Stimulated activated CD8-positive, alpha-beta memory T cell treated with anti-CD3 and anti-CD28 coated beads, Interleukin-15, amount 100 ng/mL, for 24 hours (primary cell): ENCODE measurements around the gene SLC35F4.

Source experiments
- DNase-seq: peaks from one replicate; pipeline ENCODE4 v3.0.0-alpha.2; 2020; ENCODE audit warnings: low read depth

Gene SLC35F4

GRCh38 chr14:57848353-57848752, 17.5 kb downstream of the SLC35F4 start:
- DNase-seq: no peak

GRCh38 chr14:57847706-57848105, 18.2 kb downstream of the SLC35F4 start:
- no peak for DNase-seq

GRCh38 chr14:57847096-57847495, 18.8 kb downstream of the SLC35F4 start:
- DNase-seq: no peak

DNA sequence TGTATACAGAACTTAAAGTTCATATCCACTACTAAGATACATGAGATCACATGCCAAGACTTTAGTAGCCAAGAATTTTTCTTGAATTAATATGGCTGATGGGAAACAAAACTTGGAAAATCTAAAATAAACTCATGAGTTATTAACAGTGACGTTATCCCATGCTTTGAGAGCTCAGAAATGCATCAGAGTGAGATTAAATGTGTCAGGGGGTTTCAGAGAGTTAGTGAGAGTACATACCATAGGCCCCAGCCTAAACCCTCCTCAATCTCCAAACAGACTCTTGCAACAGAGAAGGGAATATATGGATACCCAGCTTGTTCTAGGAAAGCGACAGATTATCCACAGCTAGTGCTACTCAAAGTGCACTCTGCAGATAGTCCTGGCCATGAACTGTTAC, 19.3 kb downstream of the SLC35F4 start:
- DNase-seq: no peak

DNA sequence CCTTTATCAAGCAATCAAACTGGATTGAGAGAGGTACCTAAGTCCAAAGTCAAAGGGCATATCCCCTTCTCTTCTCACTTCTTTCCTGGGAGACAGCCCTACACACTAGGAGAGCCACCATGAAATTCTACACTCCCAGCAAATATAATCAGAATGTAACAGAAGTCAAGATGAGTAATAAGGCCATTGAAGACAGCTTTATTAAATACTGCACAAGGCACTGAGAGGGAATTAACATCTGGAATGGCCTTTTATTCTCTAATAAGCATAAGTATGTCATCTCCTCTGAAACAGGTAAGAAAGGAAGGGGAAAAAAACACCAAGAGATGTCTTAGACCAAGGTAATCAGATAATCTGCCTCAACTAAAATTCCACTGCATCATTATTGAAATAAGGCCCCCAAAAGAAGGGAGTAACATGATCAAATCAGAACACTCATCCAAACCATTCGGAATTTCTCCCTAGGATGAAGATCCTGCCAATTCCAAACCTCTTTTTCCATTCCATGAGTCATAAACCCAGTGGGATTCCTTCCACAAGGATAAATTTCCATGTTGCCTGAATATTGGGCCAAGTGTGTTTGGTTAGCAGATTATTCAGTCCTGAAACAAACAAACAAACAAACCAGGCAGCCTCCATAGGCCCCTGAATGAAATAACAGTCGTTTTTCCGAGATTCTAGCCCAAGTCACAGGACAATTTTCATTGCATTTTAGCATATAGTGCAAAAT, 19.9 kb downstream of the SLC35F4 start:
- DNase-seq: no peak

DNA sequence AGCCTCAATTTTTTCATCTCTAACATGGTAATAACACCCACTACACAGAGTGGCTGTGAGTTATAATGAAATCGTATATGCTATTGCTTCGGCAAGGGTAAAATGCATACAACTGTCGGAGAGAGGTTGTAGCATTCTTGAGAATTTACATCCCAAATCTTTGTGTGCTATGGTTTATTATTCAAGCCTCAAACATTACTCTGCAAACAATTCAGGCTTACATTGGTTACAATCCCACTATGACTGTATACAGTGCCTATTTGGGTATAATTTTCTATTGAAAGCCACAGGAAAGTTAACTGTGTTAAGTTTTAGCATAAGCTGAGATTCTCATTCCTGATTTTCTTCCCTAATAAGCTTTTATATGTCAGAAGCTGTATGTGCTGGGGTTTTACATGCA, 20.6 kb downstream of the SLC35F4 start:
- no peak for DNase-seq

GRCh38 chr14:57837267-57837666, 28.6 kb downstream of the SLC35F4 start:
- no peak for DNase-seq

GRCh38 chr14:57835766-57836165, 30.1 kb downstream of the SLC35F4 start:
- DNase-seq: no peak

DNA sequence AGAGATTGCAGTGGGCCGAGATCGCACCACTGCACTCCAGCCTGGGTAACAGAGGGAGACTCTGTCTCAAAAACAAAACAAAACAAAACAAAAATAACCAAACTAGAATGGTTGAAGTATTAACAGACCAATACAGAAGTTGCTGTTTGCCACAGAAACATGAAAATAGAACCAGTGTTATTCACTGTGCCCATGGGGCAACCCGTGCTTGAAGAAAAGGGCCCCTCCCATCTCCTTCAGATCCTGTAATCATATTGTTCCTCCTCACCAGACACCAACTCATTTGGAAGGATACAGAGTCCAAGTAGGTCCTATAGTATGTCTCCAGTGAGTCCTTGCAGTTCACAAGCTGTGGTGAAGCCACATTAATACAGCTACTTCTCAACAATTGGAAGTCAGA, 30.9 kb downstream of the SLC35F4 start:
- DNase-seq: no peak

DNA sequence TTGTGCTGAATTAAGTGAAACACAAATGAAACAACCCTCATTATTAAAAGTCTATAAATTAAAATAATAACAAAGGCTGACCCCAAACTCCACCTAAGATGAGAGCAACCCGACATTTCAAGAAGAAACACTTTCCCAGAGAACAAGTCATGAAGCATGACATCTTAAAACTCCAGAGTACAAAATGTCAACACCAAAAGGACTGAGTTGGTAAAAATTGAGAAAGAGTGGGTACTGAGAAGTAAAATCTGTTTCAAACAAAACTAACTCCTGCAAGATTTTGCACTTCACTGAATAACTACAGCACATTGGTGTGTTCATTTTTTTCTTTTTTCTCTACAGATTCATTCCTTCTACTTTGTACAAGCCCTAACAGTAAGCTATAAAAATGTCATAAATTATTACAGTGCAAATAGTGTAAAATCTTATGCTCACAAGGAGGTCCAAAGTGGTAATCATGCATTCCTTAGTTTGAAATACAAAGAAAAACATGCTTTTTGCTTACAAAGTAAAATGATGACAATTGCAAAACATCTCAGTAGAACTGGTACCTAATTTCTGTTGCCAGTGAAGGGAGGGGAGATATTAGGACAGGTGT, 31.8 kb downstream of the SLC35F4 start:
- DNase-seq: no peak

GRCh38 chr14:57833323-57833722, 32.6 kb downstream of the SLC35F4 start:
- no peak for DNase-seq

GRCh38 chr14:57831981-57832380, 33.9 kb downstream of the SLC35F4 start:
- DNase-seq: no peak

GRCh38 chr14:57828713-57829112, 37.2 kb downstream of the SLC35F4 start:
- no peak for DNase-seq

GRCh38 chr14:57823015-57823660, 42.8 kb downstream of the SLC35F4 start:
- no peak for DNase-seq

DNA sequence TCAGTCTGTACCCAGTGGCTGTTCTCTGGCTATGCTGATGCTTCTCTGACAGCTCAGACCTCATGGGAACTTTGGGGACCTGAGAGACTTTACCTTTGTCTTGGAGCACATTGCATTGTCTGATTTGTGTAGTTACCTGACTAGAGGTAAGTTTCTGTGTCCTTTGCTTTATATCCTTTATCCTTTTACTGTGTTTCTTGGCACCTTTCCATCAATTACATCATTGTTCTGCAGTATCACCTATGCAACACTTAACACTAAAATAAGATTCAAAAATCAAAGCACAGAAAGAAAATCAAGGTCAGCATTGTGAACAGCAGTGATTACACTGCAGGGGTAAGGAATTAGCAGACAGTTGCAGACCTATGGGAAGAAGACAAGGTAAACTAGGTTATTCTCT, 43.8 kb downstream of the SLC35F4 start:
- no peak for DNase-seq

DNA sequence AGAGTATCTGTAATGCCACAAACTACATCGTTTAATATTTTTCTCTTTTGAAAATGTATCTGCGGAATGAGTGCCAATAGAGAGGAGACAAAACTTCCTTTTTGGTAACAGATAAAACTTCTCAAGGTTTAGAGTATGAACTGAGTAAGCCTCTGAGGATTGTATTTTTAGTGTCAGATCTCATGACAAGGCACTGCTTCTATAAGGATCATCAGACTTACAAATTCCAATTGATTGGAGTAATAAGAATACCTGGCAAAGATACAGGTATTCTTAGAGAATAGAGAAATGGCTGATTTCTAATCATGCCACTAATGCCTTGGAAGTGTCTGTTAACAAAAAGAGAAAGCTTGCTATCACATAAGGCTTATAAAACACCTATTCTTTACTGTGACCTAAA, 45.3 kb downstream of the SLC35F4 start:
- no peak for DNase-seq

- DNase-seq: no peak
Measured at GRCh38 chr14:57818511-57818910, 47.4 kb downstream of the SLC35F4 start.

GRCh38 chr14:57816568-57817284, 49.2 kb downstream of the SLC35F4 start:
- DNase-seq: no peak

GRCh38 chr14:57814726-57815125, 51.2 kb downstream of the SLC35F4 start:
- DNase-seq: no peak

- no peak for DNase-seq
Measured at GRCh38 chr14:57812741-57813140, 53.2 kb downstream of the SLC35F4 start.

DNA sequence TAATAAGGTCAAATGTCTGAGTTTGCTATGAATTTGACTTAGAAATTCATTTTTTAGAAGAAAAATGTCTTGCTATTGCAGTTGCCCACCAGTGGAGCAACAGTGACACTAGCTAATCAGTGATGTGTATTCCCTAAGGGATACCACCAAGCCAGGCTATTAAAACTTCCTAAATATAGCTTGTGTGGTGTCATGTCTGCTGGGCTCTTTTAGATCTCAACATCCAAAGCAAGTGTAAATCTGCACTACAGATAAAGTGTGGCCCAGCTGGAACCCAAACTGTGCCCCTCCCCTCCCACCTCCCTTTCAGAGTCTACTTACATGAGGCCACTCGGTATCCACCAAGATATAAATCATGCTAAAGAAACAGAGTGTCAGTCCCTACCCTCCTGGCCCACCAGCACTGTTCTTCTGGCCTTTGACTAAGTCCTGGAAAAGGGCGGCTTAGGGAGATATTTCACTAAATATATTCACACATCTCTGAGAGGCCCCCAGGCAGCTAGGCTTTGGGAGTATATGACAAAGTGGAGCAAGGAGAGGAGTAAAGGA, 53.8 kb downstream of the SLC35F4 start:
- DNase-seq: no peak

- no peak for DNase-seq
Measured at GRCh38 chr14:57809808-57810207, 56.1 kb downstream of the SLC35F4 start.

- no peak for DNase-seq
Measured at GRCh38 chr14:57797160-57797559, 68.7 kb downstream of the SLC35F4 start.
